ENCODE data around the gene CH25H. TPM values are rescaled to one million over a fixed set of nuclear protein-coding genes. Genes with fewer than 3 reads are reported as not detected.
"Not testable (repeated sequence)": the region's sequence is repeated elsewhere in the genome, so short reads cannot be mapped to it uniquely, and the experiment has no call there.

Gene CH25H
- polyA plus RNA-seq, 3 donors, result 0.09 to 1.2 TPM; not detected in 1

- peak overlapping the region; percentile 80 to 87 for H3K27ac ChIP-seq (ENCODE audit: low read depth in 1 of 2, low read length in 2 of 2)
- peaks cover 9% of the 10 kb centered on the region for H3K79me2 ChIP-seq (ENCODE audit: insufficient read depth, low read length)
- no peaks in the 10 kb centered on the region for H3K27me3 Mint-ChIP-seq (ENCODE audit: low read depth in 3 of 3)
- H3K9ac ChIP-seq (ENCODE audit: insufficient read depth, low read length, poor library complexity, severe bottlenecking), result no peak overlapping the region
- peak overlapping the region; percentile 38 to 76 for H3K4me3 Mint-ChIP-seq
- peak overlapping the region; percentile 95 to 99 (median 97) for H3K27ac Mint-ChIP-seq
- H3K27me3 ChIP-seq (ENCODE audit: control insufficient read depth in 2 of 2, insufficient read depth in 2 of 2, low read length in 2 of 2), result no peaks in the 10 kb centered on the region
- TF ChIP-seq, protein P1, sequence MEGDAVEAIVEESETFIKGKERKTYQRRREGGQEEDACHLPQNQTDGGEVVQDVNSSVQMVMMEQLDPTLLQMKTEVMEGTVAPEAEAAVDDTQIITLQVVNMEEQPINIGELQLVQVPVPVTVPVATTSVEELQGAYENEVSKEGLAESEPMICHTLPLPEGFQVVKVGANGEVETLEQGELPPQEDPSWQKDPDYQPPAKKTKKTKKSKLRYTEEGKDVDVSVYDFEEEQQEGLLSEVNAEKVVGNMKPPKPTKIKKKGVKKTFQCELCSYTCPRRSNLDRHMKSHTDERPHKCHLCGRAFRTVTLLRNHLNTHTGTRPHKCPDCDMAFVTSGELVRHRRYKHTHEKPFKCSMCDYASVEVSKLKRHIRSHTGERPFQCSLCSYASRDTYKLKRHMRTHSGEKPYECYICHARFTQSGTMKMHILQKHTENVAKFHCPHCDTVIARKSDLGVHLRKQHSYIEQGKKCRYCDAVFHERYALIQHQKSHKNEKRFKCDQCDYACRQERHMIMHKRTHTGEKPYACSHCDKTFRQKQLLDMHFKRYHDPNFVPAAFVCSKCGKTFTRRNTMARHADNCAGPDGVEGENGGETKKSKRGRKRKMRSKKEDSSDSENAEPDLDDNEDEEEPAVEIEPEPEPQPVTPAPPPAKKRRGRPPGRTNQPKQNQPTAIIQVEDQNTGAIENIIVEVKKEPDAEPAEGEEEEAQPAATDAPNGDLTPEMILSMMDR (IDR thresholded peaks at IDR 0.05), result no peak
- H3K4me1 ChIP-seq (ENCODE audit: control insufficient read depth in 1 of 2, insufficient read depth in 2 of 2, low read length in 2 of 2), result peaks cover 48 to 65% of the 10 kb centered on the region in 2 donors
- intact Hi-C loops (cut with micrococcal nuclease), result loop anchor here in 1 of 2 donors (5.0 kb wide), 1 partner anchor 47 kb away; the partner anchor contains the start of gene IFIT2
- H3K4me3 ChIP-seq (replicated peaks in 1 of 3; ENCODE audit: low read depth in 2 of 3, low read length in 3 of 3), result peak overlapping the region in 1 of 3 experiments; percentile 42
- peaks cover 44% of the 10 kb centered on the region for H3K4me1 Mint-ChIP-seq
- no peaks in the 10 kb centered on the region for H4K20me1 ChIP-seq (ENCODE audit: insufficient read depth, low read length)
- H3K4me2 ChIP-seq (replicated peaks; ENCODE audit: extremely low read depth, low read length, poor library complexity, severe bottlenecking), result peak overlapping the region; percentile 56
- peak overlapping the region; percentile 25 for H2AFZ ChIP-seq (ENCODE audit: insufficient read depth, low read depth, low read length, poor library complexity, severe bottlenecking)
- DNase-seq, result peak; percentile 48 to 73 (median 70)
- H3K36me3 Mint-ChIP-seq, result no peaks in the 10 kb centered on the region
- H3K9me3 Mint-ChIP-seq, result peaks cover 5 to 13% (median 7%) of the 10 kb centered on the region in 7 donors
- H3K9me3 ChIP-seq (replicated peaks in 1 of 2; ENCODE audit: control insufficient read depth in 1 of 2, insufficient read depth in 1 of 2, low read length in 2 of 2), result peaks cover 0 to 13% of the 10 kb centered on the region in 2 donors
- H3K36me3 ChIP-seq (replicated peaks in 1 of 2; ENCODE audit: control insufficient read depth in 1 of 2, insufficient read depth in 2 of 2, low read length in 2 of 2), result no peaks in the 10 kb centered on the region
Observed at GRCh38 chr10:89255793-89256192, 48.7 kb upstream of the CH25H start.

DNA sequence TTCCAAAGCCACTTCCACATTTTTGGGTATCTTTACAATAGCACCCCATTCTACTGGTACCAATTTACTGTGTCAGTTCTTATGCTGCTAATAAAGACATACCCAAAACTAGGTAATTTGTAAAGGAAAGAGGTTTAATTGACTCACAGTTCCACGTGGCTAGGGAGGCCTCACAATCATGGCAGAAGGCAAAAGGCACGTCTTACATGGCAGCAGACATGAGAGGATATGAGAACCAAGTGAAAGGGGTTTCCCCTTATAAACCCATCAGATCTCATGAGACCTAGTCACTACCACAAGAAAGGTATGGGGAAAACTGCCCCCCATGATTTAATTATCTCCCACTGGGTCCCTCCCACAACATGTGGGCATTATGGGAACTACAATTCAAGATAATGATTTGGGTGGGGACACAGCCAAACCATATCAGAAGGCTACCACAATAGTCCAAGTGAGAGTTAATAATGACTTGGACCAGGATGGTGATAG lies 48.0 kb upstream of the CH25H start:
- no CpG with 5 or more reads among the region's 2 CpGs for WGBS (ENCODE audit: insufficient coverage)
- not testable (repeated sequence) for H3K9ac ChIP-seq (ENCODE audit: insufficient read depth, low read length, poor library complexity, severe bottlenecking); H2AFZ ChIP-seq (ENCODE audit: insufficient read depth, low read depth, low read length, poor library complexity, severe bottlenecking); H4K20me1 ChIP-seq (ENCODE audit: insufficient read depth, low read length); H3K36me3 ChIP-seq (replicated peaks in 1 of 2; ENCODE audit: control insufficient read depth in 1 of 2, insufficient read depth in 2 of 2, low read length in 2 of 2); H3K36me3 Mint-ChIP-seq; H3K27me3 ChIP-seq (ENCODE audit: control insufficient read depth in 2 of 2, insufficient read depth in 2 of 2, low read length in 2 of 2); DNase-seq; H3K4me3 Mint-ChIP-seq; H3K27me3 Mint-ChIP-seq (ENCODE audit: low read depth in 3 of 3)
- Histone ChIP-seq H3K9me3 (replicated peaks in 1 of 2; ENCODE audit: control insufficient read depth in 1 of 2, insufficient read depth in 1 of 2, low read length in 2 of 2) (peaks cover 0 to 13% of the 10 kb centered on the region in 2 donors), H3K4me1 (ENCODE audit: control insufficient read depth in 1 of 2, insufficient read depth in 2 of 2, low read length in 2 of 2) (peaks cover 49 to 66% of the 10 kb centered on the region in 2 donors), H3K27ac (ENCODE audit: low read depth in 1 of 2, low read length in 2 of 2) (peak overlapping the region in 1 of 2 donors; percentile 87), H3K4me2 (replicated peaks; ENCODE audit: extremely low read depth, low read length, poor library complexity, severe bottlenecking) (peak overlapping the region; percentile 56), H3K4me3 (replicated peaks in 1 of 3; ENCODE audit: low read depth in 2 of 3, low read length in 3 of 3) (peak overlapping the region in 1 of 3 experiments; percentile 42), H3K79me2 (ENCODE audit: insufficient read depth, low read length) (peaks cover 16% of the 10 kb centered on the region)
- intact Hi-C loops (cut with micrococcal nuclease), result loop anchor here in 1 of 2 donors (5.0 kb wide), 1 partner anchor 47 kb away; the partner anchor contains the start of gene IFIT2
- Mint-ChIP-seq H3K27ac (peak overlapping the region; percentile 95 to 99 (median 97)), H3K9me3 (peaks cover 5 to 13% (median 7%) of the 10 kb centered on the region in 7 donors), H3K4me1 (peaks cover 47% of the 10 kb centered on the region)
